H9 (cell line): ENCODE measurements around the gene FAM117A. TPM values are rescaled to one million over a fixed set of nuclear protein-coding genes. Genes with fewer than 3 reads are reported as not detected.

Experiments
- DNase-seq: peaks from one replicate; pipeline ENCODE4 v3.0.0-alpha.2; 2017
- H2AFZ ChIP-seq: one replicate; pipeline ENCODE4 v1.6.1; 2013; ENCODE audit warnings: mild to moderate bottlenecking, low read length, control low read depth, moderate library complexity
- H2AK5ac ChIP-seq: 2 replicates; pipeline ENCODE4 v1.6.1; 2013; ENCODE audit warnings: low read length, control low read depth, mixed read lengths; ENCODE audit not compliant: insufficient read length
- H2BK120ac ChIP-seq: one replicate; pipeline ENCODE4 v1.6.1; 2013; ENCODE audit warnings: low read depth, mild to moderate bottlenecking, low read length, control low read depth, inconsistent platforms; ENCODE audit not compliant: poor library complexity, severe bottlenecking
- H2BK12ac ChIP-seq: 2 replicates; pipeline ENCODE4 v1.6.1; 2013; ENCODE audit warnings: low read length, control low read depth, mixed read lengths, low read depth; ENCODE audit not compliant: insufficient read length
- H2BK15ac ChIP-seq: 2 replicates; pipeline ENCODE4 v1.6.1; 2013; ENCODE audit warnings: low read depth, low read length, control low read depth
- H2BK20ac ChIP-seq: one replicate; pipeline ENCODE4 v1.6.1; 2013; ENCODE audit warnings: low read depth, mild to moderate bottlenecking, low read length, control low read depth, inconsistent platforms; ENCODE audit not compliant: poor library complexity, severe bottlenecking
- H2BK5ac ChIP-seq: 2 replicates; pipeline ENCODE4 v1.6.1; 2013; ENCODE audit warnings: low read length, control low read depth, mixed read lengths; ENCODE audit not compliant: insufficient read length
- H3K14ac ChIP-seq: 2 replicates; pipeline ENCODE4 v1.6.1; 2013; ENCODE audit warnings: low read length, control low read depth; ENCODE audit not compliant: insufficient read depth
- H3K18ac ChIP-seq: 2 replicates; pipeline ENCODE4 v1.6.1; 2013; ENCODE audit warnings: low read depth, mild to moderate bottlenecking, mixed read lengths, low read length, control low read depth; ENCODE audit not compliant: insufficient read length
- H3K23ac ChIP-seq: 2 replicates; pipeline ENCODE4 v1.6.1; 2013; ENCODE audit warnings: low read length, control low read depth, mixed read lengths, low read depth; ENCODE audit not compliant: insufficient read length
- H3K23me2 ChIP-seq: 2 replicates; pipeline ENCODE4 v1.6.1; 2013; ENCODE audit warnings: low read depth, mild to moderate bottlenecking, mixed read lengths, low read length, control low read depth; ENCODE audit not compliant: insufficient read length, poor library complexity, severe bottlenecking
- H3K27ac ChIP-seq: 2 replicates; pipeline ENCODE4 v1.5.1; 2013; ENCODE audit warnings: low read length, control low read depth, mixed read lengths, low read depth; ENCODE audit not compliant: insufficient read length
- H3K27me3 ChIP-seq: 2 replicates; pipeline ENCODE4 v1.6.1; 2013; ENCODE audit warnings: low read length, control low read depth, inconsistent platforms; ENCODE audit not compliant: insufficient read depth
- H3K4ac ChIP-seq: 2 replicates; pipeline ENCODE4 v1.6.1; 2013; ENCODE audit warnings: low read depth, mild to moderate bottlenecking, control low read depth, inconsistent platforms, low read length, moderate library complexity
- H3K4me1 ChIP-seq: 2 replicates; pipeline ENCODE4 v1.6.1; 2013; ENCODE audit warnings: low read length, control low read depth, inconsistent platforms; ENCODE audit not compliant: insufficient read depth
- H3K4me2 ChIP-seq: 2 replicates; pipeline ENCODE4 v1.6.1; 2013; ENCODE audit warnings: low read length, control low read depth, mixed read lengths; ENCODE audit not compliant: insufficient read length, insufficient read depth
- H3K56ac ChIP-seq: 2 replicates; pipeline ENCODE4 v1.6.1; 2013; ENCODE audit warnings: low read depth, mild to moderate bottlenecking, mixed read lengths, low read length, control low read depth; ENCODE audit not compliant: insufficient read length
- H3K79me1 ChIP-seq: 2 replicates; pipeline ENCODE4 v1.6.1; 2013; ENCODE audit warnings: low read depth, mild to moderate bottlenecking, moderate library complexity, low read length, control low read depth, inconsistent platforms; ENCODE audit not compliant: insufficient read depth, poor library complexity, severe bottlenecking
- H3K79me2 ChIP-seq: 2 replicates; pipeline ENCODE4 v1.6.1; 2013; ENCODE audit warnings: low read length, control low read depth, inconsistent platforms; ENCODE audit not compliant: insufficient read depth
- H3K9ac ChIP-seq: 2 replicates; pipeline ENCODE4 v1.6.1; 2013; ENCODE audit warnings: low read length, control low read depth, mixed read lengths; ENCODE audit not compliant: insufficient read length; ENCODE audit errors: extremely low read depth
- H3K9me3 ChIP-seq: one replicate; pipeline ENCODE4 v1.6.1; 2013; ENCODE audit warnings: low read depth, low read length, inconsistent platforms; ENCODE audit not compliant: control insufficient read depth
- H3T11ph ChIP-seq: one replicate; pipeline ENCODE4 v1.6.1; 2013; ENCODE audit warnings: mild to moderate bottlenecking, low read length, control low read depth, inconsistent platforms
- H4K20me1 ChIP-seq: one replicate; pipeline ENCODE4 v1.6.1; 2013; ENCODE audit not compliant: control insufficient read depth, insufficient read length, insufficient read depth
- H4K5ac ChIP-seq: 2 replicates; pipeline ENCODE4 v1.6.1; 2013; ENCODE audit warnings: low read depth, mild to moderate bottlenecking, mixed read lengths, low read length, control low read depth; ENCODE audit not compliant: insufficient read length
- H4K8ac ChIP-seq: replicated peaks from 2 replicates; pipeline ENCODE4 v1.6.1; 2013; ENCODE audit warnings: low read length, control low read depth, mixed read lengths, low read depth; ENCODE audit not compliant: insufficient read length
- H4K91ac ChIP-seq: 2 replicates; pipeline ENCODE4 v1.6.1; 2013; ENCODE audit warnings: low read depth, mild to moderate bottlenecking, moderate library complexity, mixed read lengths, low read length, control low read depth; ENCODE audit not compliant: insufficient read length
- H3K27ac Mint-ChIP-seq, 3 experiments: 2 replicates in 2 of 3; 3 replicates in 1 of 3; pipeline ENCODE4 v1.8.0; 2020 to 2021; ENCODE audit warnings: mixed read lengths in 3 of 3, mild to moderate bottlenecking in 1 of 3, moderate library complexity in 1 of 3
- H3K27me3 Mint-ChIP-seq: 2 replicates; pipeline ENCODE4 v1.8.0; 2021; ENCODE audit warnings: low read depth, mild to moderate bottlenecking, moderate library complexity, mixed read lengths
- H3K36me3 Mint-ChIP-seq, 3 experiments: 2 replicates in 2 of 3; 3 replicates in 1 of 3; pipeline ENCODE4 v1.8.0; 2020 to 2021; ENCODE audit warnings: low read depth in 3 of 3, mixed read lengths in 3 of 3; ENCODE audit not compliant: insufficient read depth in 1 of 3
- H3K4me1 Mint-ChIP-seq, 2 experiments: 2 replicates each; pipeline ENCODE4 v1.8.0; 2020; ENCODE audit warnings: mixed read lengths in 2 of 2
- H3K4me3 Mint-ChIP-seq, 2 experiments: 2 replicates in 1 of 2; 3 replicates in 1 of 2; pipeline ENCODE4 v1.8.0; 2020 to 2021; ENCODE audit warnings: mild to moderate bottlenecking in 2 of 2, mixed read lengths in 2 of 2, moderate library complexity in 1 of 2
- H3K9me3 Mint-ChIP-seq, 2 experiments: 2 replicates in 1 of 2; 3 replicates in 1 of 2; pipeline ENCODE4 v1.8.0; 2020; ENCODE audit warnings: mild to moderate bottlenecking in 2 of 2, mixed read lengths in 2 of 2, moderate library complexity in 1 of 2
- CTCF ChIP-seq: fragments of 200-600 bp; sonication (generic); conservative IDR thresholded peaks from 3 replicates; pipeline ENCODE4 v1.8.0; 2021; ENCODE audit warnings: antibody characterized with exemption, mild to moderate bottlenecking
- WGBS: extraction: QIAGEN DNeasy Blood & Tissue Kit; methylation state at CpG from one replicate; pipeline ENCODE4 v1.1.7; 2013; ENCODE audit warnings: missing lambda C conversion rate, low lambda C conversion rate, mixed read lengths; ENCODE audit not compliant: insufficient read length; ENCODE audit errors: extremely low coverage; 5-methylcytosine and 5-hydroxymethylcytosine counted together
- total RNA-seq: library from RNA; stranded (reverse); gene quantifications from 2 replicates; pipeline ENCODE4 v1.2.1, GENCODE V29; 2021

FAM117A gene
- total RNA-seq, 1 experiment from 2014 or later = 21.1 TPM

- Mint-ChIP-seq H3K27ac (no peak overlapping the region), H3K36me3 (no peaks in the 10 kb centered on the region), H3K4me1 (peaks cover 21 to 24% of the 10 kb centered on the region in 2 experiments), H3K27me3 (peaks cover 9% of the 10 kb centered on the region), H3K9me3 (no peaks in the 10 kb centered on the region), H3K4me3 (no peak overlapping the region; a peak in 1 of 5 replicates)
- Histone ChIP-seq H3K27me3 (no peaks in the 10 kb centered on the region), H3K4ac (no peak overlapping the region), H2AFZ (no peak overlapping the region), H3K79me2 (no peaks in the 10 kb centered on the region), H2BK120ac (no peak overlapping the region), H4K5ac (no peak overlapping the region), H3K4me2 (no peak overlapping the region), H3K23me2 (no peaks in the 10 kb centered on the region), H3K9me3 (no peaks in the 10 kb centered on the region), H3K23ac (no peak overlapping the region), H3K9ac (no peak overlapping the region), H2BK5ac (no peak overlapping the region), H4K20me1 (no peaks in the 10 kb centered on the region), H2AK5ac (no peak overlapping the region), H3K14ac (no peak overlapping the region), H2BK20ac (no peak overlapping the region), H3K56ac (no peak overlapping the region), H3K18ac (no peak overlapping the region), H3K4me1 (peaks cover 9% of the 10 kb centered on the region; the same call in 1 of the 2 replicates), H3K27ac (no peak overlapping the region), H4K8ac (no peak overlapping the region), H2BK15ac (no peak overlapping the region), H3K79me1 (no peaks in the 10 kb centered on the region), H3T11ph (no peak overlapping the region), H4K91ac (no peak overlapping the region), H2BK12ac (no peak overlapping the region)
- no CpG with 5 or more reads among the region's 2 CpGs for WGBS
- DNase-seq = no peak
- no peak for TF ChIP-seq CTCF
These were observed 73.7 kb downstream of the FAM117A start for GRCh38 chr17:49690256-49690655.
